ENCODE data around the gene PRKCB.

- TF ChIP-seq CTCF (IDR thresholded peaks at IDR 0.05; ENCODE audit: low read depth, low read length, poor library complexity, severe bottlenecking): no peak
- no peak for TF ChIP-seq EZH2phosphoT487 (IDR thresholded peaks at IDR 0.05; ENCODE audit: borderline replicate concordance, low read length)
Observed at GRCh38 chr16:23944381-23944780, 108.6 kb downstream of the PRKCB start.
